ENCODE data around the gene OR10C1.

DNA sequence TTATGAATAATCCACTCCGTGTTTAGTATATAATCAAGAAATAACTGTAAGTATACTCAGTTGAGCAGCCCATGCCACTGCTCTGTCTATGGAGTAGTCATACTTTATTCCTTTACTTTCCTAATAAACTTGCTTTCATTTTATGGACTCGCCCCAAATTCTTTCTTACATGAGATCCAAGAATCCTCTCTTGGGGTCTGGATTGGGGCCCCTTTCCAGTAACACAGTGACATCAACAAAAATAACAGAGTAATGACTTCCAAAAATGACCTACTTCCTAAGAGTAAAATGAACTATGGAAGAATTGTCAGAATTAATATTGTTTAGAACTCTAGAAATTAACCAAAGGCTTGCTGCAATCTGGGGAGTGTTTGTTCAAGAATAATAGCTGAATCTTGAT lies 26.7 kb downstream of the OR10C1 start:
- TF ChIP-seq POLR2A (IDR thresholded peaks at IDR 0.05; ENCODE audit: low read depth, low read length) (no peak), CTCF (IDR thresholded peaks at IDR 0.05 in 2 of 3, conservative IDR thresholded peaks at IDR 0.05 in 1 of 3; ENCODE audit: control insufficient read depth in 2 of 3, extremely low read depth in 1 of 3, insufficient read depth in 1 of 3, low read depth in 3 of 3, low read length in 3 of 3) (no peak), MAX (IDR thresholded peaks at IDR 0.05; ENCODE audit: low read depth, low read length) (no peak), RAD21 (IDR thresholded peaks at IDR 0.05; ENCODE audit: insufficient read depth, low read depth, low read length) (no peak), PAX5 (IDR thresholded peaks at IDR 0.05; ENCODE audit: borderline replicate concordance, low read depth, low read length) (no peak), MXI1 (IDR thresholded peaks at IDR 0.05; ENCODE audit: low read depth, low read length) (no peak), BHLHE40 (IDR thresholded peaks at IDR 0.05; ENCODE audit: borderline replicate concordance in 1 of 2, low read depth in 2 of 2, low read length in 1 of 2) (no peak), RELA (IDR thresholded peaks at IDR 0.05; ENCODE audit: borderline replicate concordance, partially characterized antibody) (no peak), CEBPZ (IDR thresholded peaks at IDR 0.05; ENCODE audit: low read depth, low read length) (no peak), ASH2L (IDR thresholded peaks at IDR 0.05; ENCODE audit: borderline replicate concordance, low read depth) (no peak), FOS (IDR thresholded peaks at IDR 0.05; ENCODE audit: borderline replicate concordance, extremely low read depth, insufficient read length) (no peak)
- TF ChIP-seq, protein P1, sequence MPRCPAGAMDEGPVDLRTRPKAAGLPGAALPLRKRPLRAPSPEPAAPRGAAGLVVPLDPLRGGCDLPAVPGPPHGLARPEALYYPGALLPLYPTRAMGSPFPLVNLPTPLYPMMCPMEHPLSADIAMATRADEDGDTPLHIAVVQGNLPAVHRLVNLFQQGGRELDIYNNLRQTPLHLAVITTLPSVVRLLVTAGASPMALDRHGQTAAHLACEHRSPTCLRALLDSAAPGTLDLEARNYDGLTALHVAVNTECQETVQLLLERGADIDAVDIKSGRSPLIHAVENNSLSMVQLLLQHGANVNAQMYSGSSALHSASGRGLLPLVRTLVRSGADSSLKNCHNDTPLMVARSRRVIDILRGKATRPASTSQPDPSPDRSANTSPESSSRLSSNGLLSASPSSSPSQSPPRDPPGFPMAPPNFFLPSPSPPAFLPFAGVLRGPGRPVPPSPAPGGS (IDR thresholded peaks at IDR 0.05; ENCODE audit: borderline replicate concordance, insufficient read depth, low read depth, low read length, poor library complexity, severe bottlenecking): no peak
